GM18870 (cell line): ENCODE data around the gene FSTL4.

Experiments
- ATAC-seq: cut with Tn5 transposase; IDR thresholded peaks from one replicate; pipeline ENCODE4 v1.9.1; 2021; ENCODE audit warnings: moderate library complexity; ENCODE audit not compliant: unreplicated experiment

The FSTL4 gene

DNA sequence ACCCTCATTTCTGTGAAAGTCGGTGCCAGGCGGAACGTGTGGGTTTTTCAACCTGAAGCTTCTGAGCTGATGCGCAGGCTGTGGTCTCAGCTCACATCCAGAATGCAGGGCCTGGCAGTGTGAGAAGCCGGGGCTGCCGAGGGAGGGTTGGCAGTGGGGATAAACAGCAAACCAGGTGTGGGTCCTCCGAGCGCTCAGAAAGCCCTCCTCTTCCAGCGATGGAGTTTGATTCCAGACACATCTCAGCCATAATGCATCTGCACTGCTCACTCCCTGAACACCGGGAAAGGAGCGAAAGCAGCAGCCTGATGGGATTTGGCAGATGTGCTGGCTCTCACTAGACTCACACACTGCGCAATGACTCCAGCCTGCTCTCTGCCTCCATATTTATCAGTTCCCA, 280.4 kb downstream of the FSTL4 start:
- ATAC-seq, result no peak

- ATAC-seq, result no peak
Observed at GRCh38 chr5:133330956-133331355, 281.4 kb downstream of the FSTL4 start.

DNA sequence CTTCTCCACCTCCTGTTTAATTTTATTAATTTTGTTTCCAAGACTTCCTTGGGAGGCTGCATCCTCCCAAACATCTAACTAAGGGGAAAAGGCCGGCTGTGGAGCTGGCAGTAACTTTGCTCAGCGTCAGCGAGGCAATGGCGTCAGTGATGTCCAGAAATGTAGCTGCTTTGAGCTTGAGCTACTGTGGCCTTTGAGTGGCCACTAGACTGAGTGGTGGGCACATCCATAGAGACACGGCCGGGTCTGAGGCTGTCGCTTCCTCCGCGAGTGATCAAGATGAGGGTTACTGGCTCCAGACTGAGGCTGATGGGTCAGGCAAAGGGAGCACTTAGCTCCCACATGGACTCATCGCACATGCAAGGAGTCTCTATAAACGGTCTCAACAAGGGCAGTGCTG, 283.5 kb downstream of the FSTL4 start:
- ATAC-seq, result no peak

DNA sequence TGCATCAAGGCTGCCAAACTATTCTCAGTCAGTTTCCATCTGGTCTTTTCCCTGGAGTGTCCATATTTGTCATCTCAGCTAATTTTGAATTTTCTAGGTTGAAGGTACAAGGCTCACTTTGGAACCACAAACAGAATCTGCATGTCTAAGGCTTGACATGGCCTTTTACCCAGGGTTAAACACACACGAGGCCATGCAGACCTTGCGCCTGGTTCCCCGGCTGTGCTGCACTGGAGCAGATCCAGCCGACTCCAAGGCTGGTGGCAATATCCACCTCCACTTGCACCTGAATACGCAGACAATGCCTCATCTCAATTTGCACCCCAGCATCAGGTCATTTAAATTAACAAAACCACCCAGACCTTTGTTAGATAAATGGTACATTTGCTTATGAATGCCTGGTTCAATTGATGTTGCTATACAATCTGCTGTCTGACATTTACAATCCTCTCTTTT, 284.4 kb downstream of the FSTL4 start:
- ATAC-seq, result no peak

- no peak for ATAC-seq
Observed at GRCh38 chr5:133326361-133326760, 286.0 kb downstream of the FSTL4 start.

DNA sequence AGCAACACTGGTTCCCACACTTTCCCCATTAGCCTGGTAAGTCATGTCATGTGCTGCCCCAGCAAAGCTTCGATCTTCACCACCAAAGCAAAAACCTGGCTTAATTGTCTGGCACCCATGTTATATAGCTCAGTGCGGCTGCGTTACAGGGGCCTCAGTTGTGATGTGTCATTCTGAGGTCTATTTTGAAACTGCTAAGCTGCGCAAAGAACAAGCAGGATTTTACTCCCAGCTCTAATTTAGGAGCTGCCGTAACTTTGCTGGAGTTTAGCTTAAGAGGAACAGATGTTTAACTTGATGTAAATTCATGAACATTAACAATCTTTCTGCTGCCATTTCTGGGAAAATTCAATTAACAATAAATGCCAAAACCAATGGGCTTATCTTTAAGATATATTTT, 286.5 kb downstream of the FSTL4 start:
- ATAC-seq, result no peak

DNA sequence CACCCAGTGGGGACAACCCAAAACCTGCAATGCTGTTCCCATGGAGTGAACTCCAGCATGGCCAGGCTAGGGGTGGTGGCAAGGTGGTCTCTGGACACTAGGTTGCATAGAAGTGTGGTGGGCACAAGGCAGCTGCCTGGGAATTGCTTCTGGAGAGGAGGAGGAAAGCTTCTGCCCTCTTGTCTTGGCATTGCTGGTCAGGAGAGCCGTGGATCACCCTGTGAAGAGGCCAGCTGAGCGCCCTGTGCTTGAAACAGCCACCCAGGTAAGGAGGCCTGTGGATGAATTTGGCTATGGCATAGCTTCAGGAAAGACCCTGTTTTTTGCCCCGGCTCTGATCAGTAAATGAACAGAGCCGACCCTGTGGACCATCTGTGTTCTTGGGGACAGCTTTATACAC, 287.4 kb downstream of the FSTL4 start:
- ATAC-seq, result no peak

DNA sequence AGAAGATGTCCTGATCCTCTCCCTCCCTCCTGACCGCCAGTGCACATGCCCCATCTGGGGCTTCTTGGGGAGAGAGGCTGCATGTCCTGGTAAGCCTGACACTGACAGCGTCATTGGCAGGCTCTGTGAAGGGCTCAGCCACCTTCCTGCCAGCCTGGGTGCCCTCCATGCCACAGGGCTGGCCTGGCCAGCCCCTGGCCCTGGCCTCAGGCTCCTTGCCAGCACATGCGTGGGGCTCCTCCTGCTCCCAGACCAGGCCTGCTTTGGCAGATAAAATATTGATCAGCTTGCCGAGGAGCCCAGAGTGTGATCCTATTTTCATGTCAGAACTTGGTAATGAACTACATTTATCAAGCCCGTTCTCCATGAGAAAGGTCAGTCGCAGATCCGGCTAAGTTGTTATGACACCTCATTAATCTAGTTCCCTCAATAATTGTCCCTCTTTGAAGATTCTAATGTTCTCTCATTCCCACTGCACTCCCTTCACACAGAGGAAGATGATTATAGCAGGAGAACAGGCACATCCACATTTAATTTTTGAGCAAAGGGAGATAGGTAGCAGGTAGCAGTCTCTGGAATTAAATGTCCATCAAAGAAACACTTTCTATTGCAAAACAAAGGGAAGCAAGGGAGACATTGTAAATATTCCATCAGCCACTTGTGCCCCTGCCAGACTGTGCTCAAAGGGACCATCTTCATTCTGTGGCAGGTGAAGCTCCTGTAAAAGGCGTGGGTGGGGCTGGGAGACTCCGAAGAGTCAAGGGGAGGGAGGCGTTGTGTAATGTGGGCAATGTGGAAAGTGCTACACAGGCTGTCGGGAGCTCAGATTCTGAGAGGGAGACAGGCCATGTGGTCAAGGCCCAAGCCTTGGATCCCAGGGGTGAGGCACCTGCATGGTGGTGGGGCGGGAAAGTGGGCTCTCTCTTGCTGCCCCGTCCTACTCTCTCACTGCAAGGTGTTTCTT, 288.6 kb downstream of the FSTL4 start:
- no peak for ATAC-seq

GRCh38 chr5:133322743-133323142, 289.6 kb downstream of the FSTL4 start:
- no peak for ATAC-seq

DNA sequence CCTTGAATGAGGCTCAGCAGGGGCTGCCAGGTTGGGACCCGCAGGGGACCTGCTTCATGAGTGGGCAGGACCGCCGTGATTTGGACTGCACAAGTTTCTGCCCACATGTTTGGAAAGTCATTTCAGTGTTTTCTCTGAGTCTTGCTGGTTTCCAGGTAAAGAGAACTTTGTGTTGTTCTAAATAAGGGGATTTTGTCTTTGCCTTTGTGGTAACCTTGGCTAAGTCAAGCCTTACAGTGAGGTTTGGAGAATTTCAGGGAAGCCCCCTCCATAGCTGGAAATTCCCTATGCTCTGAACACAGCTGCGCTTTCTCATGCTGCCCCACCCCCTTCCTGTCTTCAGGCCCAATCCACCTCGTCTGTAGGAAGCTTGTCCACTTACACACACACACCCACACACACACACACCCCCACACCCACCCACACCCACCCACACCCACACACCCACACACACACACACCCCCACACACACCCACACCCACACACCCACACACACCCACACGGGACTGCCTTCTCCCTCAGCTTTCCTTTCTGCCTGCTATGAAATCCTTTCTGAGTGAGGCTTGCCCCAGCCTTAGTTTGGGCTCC, 290.4 kb downstream of the FSTL4 start:
- ATAC-seq, result peak; percentile 66

DNA sequence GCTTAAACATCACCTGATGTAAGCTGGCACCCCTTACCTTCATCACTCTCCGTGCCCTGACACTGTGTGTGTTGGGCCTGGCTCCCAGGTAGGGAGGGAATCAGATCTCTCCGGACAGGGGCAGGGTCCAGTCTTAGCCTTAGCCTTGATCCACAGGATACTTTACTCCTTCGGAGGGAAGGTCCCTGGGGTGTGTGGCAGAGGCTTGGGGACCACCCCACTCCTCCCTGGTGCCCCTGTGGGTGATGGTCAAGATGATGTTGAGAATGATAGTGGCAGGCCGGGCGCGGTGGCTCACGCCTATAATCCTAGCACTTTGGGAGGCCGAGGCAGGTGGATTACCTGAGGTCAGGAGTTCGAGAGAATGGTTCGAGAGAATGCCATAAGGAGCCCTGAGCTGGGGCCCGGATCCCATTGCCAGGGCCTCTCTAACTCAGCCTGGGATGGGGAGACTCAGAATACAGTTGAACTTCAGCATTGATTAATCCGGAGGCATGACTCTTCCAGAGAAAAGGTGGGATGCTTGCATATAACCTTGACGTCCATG, 291.0 kb downstream of the FSTL4 start:
- ATAC-seq, result no peak

GRCh38 chr5:133319905-133320520, 292.3 kb downstream of the FSTL4 start:
- no peak for ATAC-seq

DNA sequence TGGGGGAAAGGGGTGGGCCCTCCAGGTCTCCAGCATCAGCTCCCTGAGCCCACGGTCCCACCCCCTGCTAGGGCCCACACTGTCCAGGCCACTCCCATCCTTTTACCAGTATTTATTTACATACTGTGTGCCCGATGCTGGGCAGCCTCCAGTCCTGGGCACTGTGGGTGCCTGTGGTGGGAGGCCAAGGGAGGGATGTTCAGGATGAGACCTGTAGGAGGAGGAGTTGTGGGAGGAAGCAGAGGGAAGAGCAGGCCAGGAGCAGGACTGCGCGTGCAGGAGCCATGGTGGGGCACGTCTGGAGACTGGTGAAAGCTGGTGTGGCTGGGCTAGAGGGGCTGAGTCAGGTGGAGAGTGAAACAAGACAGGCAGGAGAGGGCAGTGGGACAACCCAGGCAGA, 293.1 kb downstream of the FSTL4 start:
- no peak for ATAC-seq

DNA sequence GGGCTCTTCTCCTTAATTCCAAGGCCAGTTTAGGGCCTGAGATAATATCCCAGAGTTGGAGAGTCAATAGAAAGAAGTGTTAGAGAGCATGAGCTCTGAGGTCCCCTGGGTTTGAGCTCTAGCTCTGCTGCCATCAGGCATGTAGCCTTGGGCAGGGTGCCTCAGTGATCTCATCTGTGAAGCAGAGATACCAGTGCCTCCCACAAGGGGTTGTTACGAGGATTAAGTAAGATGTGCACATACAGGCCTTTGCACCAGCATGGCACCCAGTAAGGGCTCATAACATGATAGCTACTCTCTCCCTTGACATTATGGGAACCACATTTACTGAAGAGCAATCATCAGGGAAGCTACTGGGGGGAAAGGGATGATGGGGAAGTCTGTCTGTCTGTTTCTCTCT, 294.8 kb downstream of the FSTL4 start:
- ATAC-seq, result no peak

DNA sequence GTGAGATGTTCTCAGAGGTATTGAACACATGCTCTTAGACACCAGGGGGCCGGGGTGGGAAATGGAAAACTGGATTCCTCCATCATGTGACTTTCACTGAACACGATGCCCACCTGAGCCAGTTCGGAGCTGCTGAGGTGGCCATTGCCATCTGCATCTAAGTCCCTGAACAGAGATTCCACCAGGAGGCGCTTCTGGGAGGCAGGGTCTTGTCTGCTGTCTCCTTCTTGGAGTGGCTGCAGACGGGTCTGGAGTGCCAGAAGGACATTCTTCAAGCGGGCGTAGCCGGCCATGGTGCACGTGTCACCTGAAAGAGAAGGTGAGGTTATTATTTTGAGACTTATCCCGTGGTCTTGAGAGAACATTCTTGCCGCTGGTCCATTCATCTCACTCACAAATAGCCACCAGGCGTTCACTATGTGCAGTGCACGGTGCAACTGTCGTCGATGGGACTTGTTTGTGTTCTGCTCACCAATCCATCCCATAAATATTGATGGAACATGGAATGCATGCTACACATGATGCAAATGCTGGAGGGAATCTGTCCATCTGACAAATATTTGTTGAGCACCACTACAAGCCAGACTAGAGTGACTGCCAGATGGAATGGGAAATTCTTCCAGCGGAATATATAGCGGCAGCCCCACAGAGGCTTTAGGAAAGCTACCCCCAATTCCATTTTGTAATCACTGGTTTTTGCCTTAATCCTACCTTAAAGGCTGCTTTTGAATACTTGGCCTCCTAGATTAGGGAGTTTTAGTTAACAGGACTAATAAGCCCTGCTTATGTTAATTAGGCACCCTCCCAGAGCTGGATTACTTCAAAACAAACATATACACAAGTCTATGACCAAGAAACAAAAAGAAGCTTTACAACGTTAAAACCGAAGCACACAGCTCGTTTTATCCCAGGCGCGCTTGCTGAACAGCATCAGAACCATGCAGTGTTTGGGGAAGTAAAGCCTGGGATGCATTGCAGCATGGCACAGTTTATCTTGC, 295.7 kb downstream of the FSTL4 start:
- no peak for ATAC-seq

GRCh38 chr5:133314086-133314485, 298.3 kb downstream of the FSTL4 start:
- no peak for ATAC-seq

GRCh38 chr5:133311176-133311575, 301.2 kb downstream of the FSTL4 start:
- ATAC-seq, result no peak

GRCh38 chr5:133309984-133310621, 302.2 kb downstream of the FSTL4 start:
- ATAC-seq, result no peak

- ATAC-seq, result no peak
Observed at GRCh38 chr5:133309166-133309795, 303.1 kb downstream of the FSTL4 start.
